ENCODE data around the gene ZMIZ1. TPM values are rescaled to one million over a fixed set of nuclear protein-coding genes. Genes with fewer than 3 reads are reported as not detected.

ZMIZ1 gene
- total and polyA plus RNA-seq, 4 donors: 3.9 to 19.1 (median 9.8) TPM

DNA sequence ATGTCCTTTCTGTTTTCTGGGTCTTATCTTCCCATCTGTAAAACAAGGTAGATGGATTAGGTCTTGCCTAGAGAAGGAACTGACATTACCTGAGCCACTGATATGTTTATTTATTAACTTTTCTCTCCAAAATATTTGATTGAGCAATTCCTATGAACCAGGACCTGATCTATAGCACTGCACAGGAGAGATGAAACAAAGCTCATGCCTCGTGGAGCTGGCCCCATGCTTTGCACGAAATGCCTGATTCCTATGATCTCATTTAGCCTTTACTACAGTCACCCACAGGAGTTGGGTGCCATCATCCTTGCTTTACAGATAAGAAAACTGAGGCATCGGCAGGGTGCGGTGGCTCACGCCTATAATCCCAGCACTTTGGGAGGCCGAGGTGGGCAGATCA, 48.2 kb upstream of the ZMIZ1 start:
- Histone ChIP-seq H3K4me3 (ENCODE audit: low read depth in 1 of 3, low read length in 3 of 3) (no peak overlapping the region), H3K36me3 (ENCODE audit: control insufficient read depth in 4 of 4, insufficient read depth in 3 of 4, low read depth in 1 of 4, low read length in 3 of 4) (no peaks in the 10 kb centered on the region), H3K4me1 (ENCODE audit: control insufficient read depth in 4 of 4, insufficient read depth in 4 of 4, low read length in 3 of 4) (peaks cover 26 to 63% (median 51%) of the 10 kb centered on the region in 4 donors), H3K9ac (ENCODE audit: low read depth in 1 of 2, low read length in 2 of 2) (no peak overlapping the region), H3K27me3 (ENCODE audit: control insufficient read depth in 4 of 4, insufficient read depth in 4 of 4, low read length in 3 of 4) (no peaks in the 10 kb centered on the region), H3K27ac (ENCODE audit: low read depth in 1 of 2, low read length in 2 of 2) (peak overlapping the region; percentile 62 to 73), H3K9me3 (ENCODE audit: control insufficient read depth in 4 of 4, low read length in 3 of 4) (no peaks in the 10 kb centered on the region)
- TF ChIP-seq GABPA (IDR thresholded peaks at IDR 0.05 in 1 of 2, conservative IDR thresholded peaks at IDR 0.05 in 1 of 2) (no peak), FOXA1 (IDR thresholded peaks at IDR 0.05) (no peak), YY1 (IDR thresholded peaks at IDR 0.05) (no peak), RAD21 (IDR thresholded peaks at IDR 0.05) (no peak), EGR1 (IDR thresholded peaks at IDR 0.05; ENCODE audit: low read depth in 2 of 2) (no peak), REST (IDR thresholded peaks at IDR 0.05) (no peak), TAF1 (conservative IDR thresholded peaks at IDR 0.05) (no peak), FOXA2 (IDR thresholded peaks at IDR 0.05) (no peak), RXRA (IDR thresholded peaks at IDR 0.05) (peak in 1 of 2 donors; percentile 70), JUND (IDR thresholded peaks at IDR 0.05) (peak in 1 of 2 donors; percentile 54), HNF4A (conservative IDR thresholded peaks at IDR 0.05) (peak in 1 of 2 donors; percentile 70), NR2F2 (IDR thresholded peaks at IDR 0.05) (no peak), SP1 (IDR thresholded peaks at IDR 0.05) (no peak)
- TF ChIP-seq, protein P1, sequence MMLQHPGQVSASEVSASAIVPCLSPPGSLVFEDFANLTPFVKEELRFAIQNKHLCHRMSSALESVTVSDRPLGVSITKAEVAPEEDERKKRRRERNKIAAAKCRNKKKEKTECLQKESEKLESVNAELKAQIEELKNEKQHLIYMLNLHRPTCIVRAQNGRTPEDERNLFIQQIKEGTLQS (IDR thresholded peaks at IDR 0.05): no peak
- TF ChIP-seq, protein P2, sequence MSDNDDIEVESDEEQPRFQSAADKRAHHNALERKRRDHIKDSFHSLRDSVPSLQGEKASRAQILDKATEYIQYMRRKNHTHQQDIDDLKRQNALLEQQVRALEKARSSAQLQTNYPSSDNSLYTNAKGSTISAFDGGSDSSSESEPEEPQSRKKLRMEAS (IDR thresholded peaks at IDR 0.05): peak; percentile 63
- TF ChIP-seq, protein P3, sequence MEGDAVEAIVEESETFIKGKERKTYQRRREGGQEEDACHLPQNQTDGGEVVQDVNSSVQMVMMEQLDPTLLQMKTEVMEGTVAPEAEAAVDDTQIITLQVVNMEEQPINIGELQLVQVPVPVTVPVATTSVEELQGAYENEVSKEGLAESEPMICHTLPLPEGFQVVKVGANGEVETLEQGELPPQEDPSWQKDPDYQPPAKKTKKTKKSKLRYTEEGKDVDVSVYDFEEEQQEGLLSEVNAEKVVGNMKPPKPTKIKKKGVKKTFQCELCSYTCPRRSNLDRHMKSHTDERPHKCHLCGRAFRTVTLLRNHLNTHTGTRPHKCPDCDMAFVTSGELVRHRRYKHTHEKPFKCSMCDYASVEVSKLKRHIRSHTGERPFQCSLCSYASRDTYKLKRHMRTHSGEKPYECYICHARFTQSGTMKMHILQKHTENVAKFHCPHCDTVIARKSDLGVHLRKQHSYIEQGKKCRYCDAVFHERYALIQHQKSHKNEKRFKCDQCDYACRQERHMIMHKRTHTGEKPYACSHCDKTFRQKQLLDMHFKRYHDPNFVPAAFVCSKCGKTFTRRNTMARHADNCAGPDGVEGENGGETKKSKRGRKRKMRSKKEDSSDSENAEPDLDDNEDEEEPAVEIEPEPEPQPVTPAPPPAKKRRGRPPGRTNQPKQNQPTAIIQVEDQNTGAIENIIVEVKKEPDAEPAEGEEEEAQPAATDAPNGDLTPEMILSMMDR (IDR thresholded peaks at IDR 0.05; ENCODE audit: low read depth, low read length, missing input control): no peak
- TF ChIP-seq, protein P4, sequence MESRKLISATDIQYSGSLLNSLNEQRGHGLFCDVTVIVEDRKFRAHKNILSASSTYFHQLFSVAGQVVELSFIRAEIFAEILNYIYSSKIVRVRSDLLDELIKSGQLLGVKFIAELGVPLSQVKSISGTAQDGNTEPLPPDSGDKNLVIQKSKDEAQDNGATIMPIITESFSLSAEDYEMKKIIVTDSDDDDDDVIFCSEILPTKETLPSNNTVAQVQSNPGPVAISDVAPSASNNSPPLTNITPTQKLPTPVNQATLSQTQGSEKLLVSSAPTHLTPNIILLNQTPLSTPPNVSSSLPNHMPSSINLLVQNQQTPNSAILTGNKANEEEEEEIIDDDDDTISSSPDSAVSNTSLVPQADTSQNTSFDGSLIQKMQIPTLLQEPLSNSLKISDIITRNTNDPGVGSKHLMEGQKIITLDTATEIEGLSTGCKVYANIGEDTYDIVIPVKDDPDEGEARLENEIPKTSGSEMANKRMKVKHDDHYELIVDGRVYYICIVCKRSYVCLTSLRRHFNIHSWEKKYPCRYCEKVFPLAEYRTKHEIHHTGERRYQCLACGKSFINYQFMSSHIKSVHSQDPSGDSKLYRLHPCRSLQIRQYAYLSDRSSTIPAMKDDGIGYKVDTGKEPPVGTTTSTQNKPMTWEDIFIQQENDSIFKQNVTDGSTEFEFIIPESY (IDR thresholded peaks at IDR 0.05): no peak
- DNase-seq (ENCODE audit: low spot score): no peak
- 68% methylated on average over 6 of the region's 6 CpGs for WGBS
